Chondrocyte (in vitro differentiated cells): ENCODE data around the gene MRM2. TPM values are rescaled to one million over a fixed set of nuclear protein-coding genes. Genes with fewer than 3 reads are reported as not detected.

ENCODE experiments used
- DNase-seq: peaks from one replicate; pipeline ENCODE4 v3.0.0; 2021; ENCODE audit warnings: mixed read lengths, low spot score
- H3K27ac Mint-ChIP-seq: one replicate; pipeline ENCODE4 v1.8.0; 2021; ENCODE audit warnings: mild to moderate bottlenecking, moderate library complexity, mixed read lengths; ENCODE audit not compliant: unreplicated experiment
- H3K27me3 Mint-ChIP-seq: 2 replicates; pipeline ENCODE4 v1.8.0; 2021; ENCODE audit warnings: low read depth, mixed read lengths
- H3K36me3 Mint-ChIP-seq: 2 replicates; pipeline ENCODE4 v1.8.0; 2021; ENCODE audit warnings: low read depth, mixed read lengths
- H3K4me1 Mint-ChIP-seq: 2 replicates; pipeline ENCODE4 v1.8.0; 2021; ENCODE audit warnings: low read depth, mild to moderate bottlenecking, mixed read lengths
- H3K4me3 Mint-ChIP-seq: one replicate; pipeline ENCODE4 v1.8.0; 2021; ENCODE audit warnings: mild to moderate bottlenecking, moderate library complexity, mixed read lengths; ENCODE audit not compliant: unreplicated experiment
- H3K9me3 Mint-ChIP-seq: 2 replicates; pipeline ENCODE4 v1.8.0; 2021; ENCODE audit warnings: low read depth, mixed read lengths
- total RNA-seq: library from RNA; stranded (reverse); gene quantifications from 3 replicates; pipeline ENCODE4 v1.2.1, GENCODE V29; 2021
- TF ChIP-seq, protein P1 (sequence below): fragments of 200-600 bp; sonication (generic); IDR thresholded peaks from 2 replicates; pipeline ENCODE4 v1.5.0; 2021; ENCODE audit warnings: antibody characterized with exemption, mild to moderate bottlenecking, moderate library complexity

MRM2 gene
- total RNA-seq, 1 donor from 2014 or later = 17.8 TPM

- DNase-seq = no peak
- Mint-ChIP-seq H3K4me3 (no peak overlapping the region), H3K9me3 (no peaks in the 10 kb centered on the region), H3K4me1 (peaks cover 29% of the 10 kb centered on the region), H3K27me3 (no peaks in the 10 kb centered on the region), H3K36me3 (peaks cover 1% of the 10 kb centered on the region), H3K27ac (no peak overlapping the region)
- TF ChIP-seq, protein P1, sequence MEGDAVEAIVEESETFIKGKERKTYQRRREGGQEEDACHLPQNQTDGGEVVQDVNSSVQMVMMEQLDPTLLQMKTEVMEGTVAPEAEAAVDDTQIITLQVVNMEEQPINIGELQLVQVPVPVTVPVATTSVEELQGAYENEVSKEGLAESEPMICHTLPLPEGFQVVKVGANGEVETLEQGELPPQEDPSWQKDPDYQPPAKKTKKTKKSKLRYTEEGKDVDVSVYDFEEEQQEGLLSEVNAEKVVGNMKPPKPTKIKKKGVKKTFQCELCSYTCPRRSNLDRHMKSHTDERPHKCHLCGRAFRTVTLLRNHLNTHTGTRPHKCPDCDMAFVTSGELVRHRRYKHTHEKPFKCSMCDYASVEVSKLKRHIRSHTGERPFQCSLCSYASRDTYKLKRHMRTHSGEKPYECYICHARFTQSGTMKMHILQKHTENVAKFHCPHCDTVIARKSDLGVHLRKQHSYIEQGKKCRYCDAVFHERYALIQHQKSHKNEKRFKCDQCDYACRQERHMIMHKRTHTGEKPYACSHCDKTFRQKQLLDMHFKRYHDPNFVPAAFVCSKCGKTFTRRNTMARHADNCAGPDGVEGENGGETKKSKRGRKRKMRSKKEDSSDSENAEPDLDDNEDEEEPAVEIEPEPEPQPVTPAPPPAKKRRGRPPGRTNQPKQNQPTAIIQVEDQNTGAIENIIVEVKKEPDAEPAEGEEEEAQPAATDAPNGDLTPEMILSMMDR = peak; percentile 80
Observed at GRCh38 chr7:2247141-2247995, 5.4 kb upstream of the MRM2 start.

GRCh38 chr7:2245883-2246675, 4.1 kb upstream of the MRM2 start:
- Mint-ChIP-seq H3K27me3 (no peaks in the 10 kb centered on the region), H3K4me3 (no peak overlapping the region), H3K27ac (no peak overlapping the region)

DNA sequence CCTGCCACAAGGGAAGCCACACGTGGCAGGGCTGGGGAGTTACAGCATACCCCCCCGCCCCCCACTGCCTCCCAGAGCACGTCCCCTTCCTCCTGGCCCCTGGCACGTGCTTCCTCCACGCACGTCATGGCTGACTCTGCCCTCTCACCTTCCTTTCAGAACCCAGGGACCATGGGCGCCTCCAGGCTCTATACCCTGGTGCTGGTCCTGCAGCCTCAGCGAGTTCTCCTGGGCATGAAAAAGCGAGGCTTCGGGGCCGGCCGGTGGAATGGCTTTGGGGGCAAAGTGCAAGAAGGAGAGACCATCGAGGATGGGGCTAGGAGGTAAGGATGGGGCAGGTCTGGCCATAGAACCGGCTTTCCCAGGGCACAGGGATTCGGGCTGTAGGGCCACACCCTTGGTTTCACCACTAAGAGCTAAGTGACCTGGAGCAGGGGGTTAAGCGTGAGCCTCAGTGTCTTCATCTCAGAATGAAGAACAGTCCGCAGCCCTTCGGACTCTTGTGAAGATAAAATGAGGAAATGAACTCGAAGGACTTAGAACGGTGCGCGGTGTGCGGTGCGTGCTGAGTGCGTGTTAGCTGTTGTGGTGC, 2.5 kb upstream of the MRM2 start:
- Mint-ChIP-seq H3K36me3 (no peaks in the 10 kb centered on the region), H3K27ac (no peak overlapping the region), H3K27me3 (no peaks in the 10 kb centered on the region), H3K4me1 (peaks cover 30% of the 10 kb centered on the region), H3K9me3 (no peaks in the 10 kb centered on the region), H3K4me3 (no peak overlapping the region)
- TF ChIP-seq, protein P1 = no peak
- no peak for DNase-seq

More at GRCh38 chr7:2245883-2246675, 4.1 kb upstream of the MRM2 start:
- Mint-ChIP-seq H3K36me3 (peaks cover 1% of the 10 kb centered on the region), H3K9me3 (no peaks in the 10 kb centered on the region), H3K4me1 (peaks cover 33% of the 10 kb centered on the region)
- no peak for DNase-seq
- TF ChIP-seq, protein P1 = no peak

DNA sequence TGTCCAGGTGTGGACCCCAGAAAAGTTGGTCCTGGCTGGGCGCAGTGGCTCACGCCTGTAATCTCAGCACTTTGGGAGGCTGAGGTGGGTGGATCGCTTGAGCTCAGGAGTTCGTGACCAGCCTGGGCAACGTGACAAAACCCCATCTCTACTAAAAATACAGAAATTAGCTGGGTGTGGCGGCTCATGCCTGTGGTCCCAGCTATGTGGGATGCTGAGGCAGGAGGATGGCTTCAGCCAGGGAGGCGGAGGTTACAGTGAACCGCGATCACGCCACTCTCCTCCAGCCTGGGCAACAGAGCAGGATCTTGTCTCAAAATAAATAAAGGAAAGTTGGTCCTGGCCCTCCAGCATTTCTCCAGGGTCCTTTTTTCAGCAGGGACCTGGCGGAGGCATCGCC, 1.5 kb upstream of the MRM2 start:
- DNase-seq = no peak
- Mint-ChIP-seq H3K4me1 (peaks cover 19% of the 10 kb centered on the region), H3K4me3 (no peak overlapping the region), H3K27ac (no peak overlapping the region), H3K9me3 (no peaks in the 10 kb centered on the region), H3K36me3 (peaks cover under 1% of the 10 kb centered on the region), H3K27me3 (no peaks in the 10 kb centered on the region)
- TF ChIP-seq, protein P1 = no peak
